ENCODE measurements around the gene ACKR3. TPM values are rescaled to one million over a fixed set of nuclear protein-coding genes. Genes with fewer than 3 reads are reported as not detected.

ACKR3 gene
- total RNA-seq: 18.8 and 23.3 TPM in 2 replicates
- long read RNA-seq, transcript ACKR3-201 (2 exons, 2,203 nt): major isoform, 5 of 16 reads
- long read RNA-seq, partial matches to known transcripts: 0 of 16 reads
- long read RNA-seq, other reads (novel, unspliced or antisense): 11 of 16 reads

DNA sequence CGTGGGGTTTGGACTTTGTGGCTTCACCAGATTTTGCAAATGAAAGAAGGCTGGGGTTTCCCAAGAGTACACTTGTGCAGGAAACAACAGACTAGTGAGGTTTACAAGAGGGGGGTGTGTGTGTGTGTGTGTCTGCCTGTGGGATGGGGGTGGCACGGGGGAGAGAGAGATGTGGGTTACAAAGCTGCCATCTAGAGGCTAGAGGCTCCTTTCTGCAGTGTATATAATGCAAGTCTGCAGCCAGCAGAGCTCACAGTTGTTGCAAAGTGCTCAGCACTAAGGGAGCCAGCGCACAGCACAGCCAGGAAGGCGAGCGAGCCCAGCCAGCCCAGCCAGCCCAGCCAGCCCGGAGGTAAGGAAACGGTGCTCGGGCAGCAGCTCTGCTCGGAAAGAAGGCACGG lies at the start of gene ACKR3:
TSS of gene ACKR3 (plus strand) at position 253 of the 401 bp plus-strand sequence. CDS start 10,641 bp downstream, outside the sequence.
- peaks cover 60% of the 10 kb centered on the region for H3K4me1 Mint-ChIP-seq (ENCODE audit: low read depth)
- H3K9me3 Mint-ChIP-seq (ENCODE audit: low read depth): no peaks in the 10 kb centered on the region
- H3K4me3 Mint-ChIP-seq (ENCODE audit: low read depth): peak within 1 kb of the TSS; percentile 88
- H3K27me3 Mint-ChIP-seq: peaks cover 43% of the 10 kb centered on the region
- TF ChIP-seq, protein P1, sequence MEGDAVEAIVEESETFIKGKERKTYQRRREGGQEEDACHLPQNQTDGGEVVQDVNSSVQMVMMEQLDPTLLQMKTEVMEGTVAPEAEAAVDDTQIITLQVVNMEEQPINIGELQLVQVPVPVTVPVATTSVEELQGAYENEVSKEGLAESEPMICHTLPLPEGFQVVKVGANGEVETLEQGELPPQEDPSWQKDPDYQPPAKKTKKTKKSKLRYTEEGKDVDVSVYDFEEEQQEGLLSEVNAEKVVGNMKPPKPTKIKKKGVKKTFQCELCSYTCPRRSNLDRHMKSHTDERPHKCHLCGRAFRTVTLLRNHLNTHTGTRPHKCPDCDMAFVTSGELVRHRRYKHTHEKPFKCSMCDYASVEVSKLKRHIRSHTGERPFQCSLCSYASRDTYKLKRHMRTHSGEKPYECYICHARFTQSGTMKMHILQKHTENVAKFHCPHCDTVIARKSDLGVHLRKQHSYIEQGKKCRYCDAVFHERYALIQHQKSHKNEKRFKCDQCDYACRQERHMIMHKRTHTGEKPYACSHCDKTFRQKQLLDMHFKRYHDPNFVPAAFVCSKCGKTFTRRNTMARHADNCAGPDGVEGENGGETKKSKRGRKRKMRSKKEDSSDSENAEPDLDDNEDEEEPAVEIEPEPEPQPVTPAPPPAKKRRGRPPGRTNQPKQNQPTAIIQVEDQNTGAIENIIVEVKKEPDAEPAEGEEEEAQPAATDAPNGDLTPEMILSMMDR (IDR thresholded peaks at IDR 0.05; ENCODE audit: unreplicated experiment): peak; percentile 44
- no peaks in the 10 kb centered on the region for H3K36me3 Mint-ChIP-seq (ENCODE audit: insufficient read depth)
- DNase-seq (ENCODE audit: low spot score, unreplicated experiment): peak; percentile 52
- peak within 1 kb of the TSS; percentile 89 for H3K27ac Mint-ChIP-seq

DNA sequence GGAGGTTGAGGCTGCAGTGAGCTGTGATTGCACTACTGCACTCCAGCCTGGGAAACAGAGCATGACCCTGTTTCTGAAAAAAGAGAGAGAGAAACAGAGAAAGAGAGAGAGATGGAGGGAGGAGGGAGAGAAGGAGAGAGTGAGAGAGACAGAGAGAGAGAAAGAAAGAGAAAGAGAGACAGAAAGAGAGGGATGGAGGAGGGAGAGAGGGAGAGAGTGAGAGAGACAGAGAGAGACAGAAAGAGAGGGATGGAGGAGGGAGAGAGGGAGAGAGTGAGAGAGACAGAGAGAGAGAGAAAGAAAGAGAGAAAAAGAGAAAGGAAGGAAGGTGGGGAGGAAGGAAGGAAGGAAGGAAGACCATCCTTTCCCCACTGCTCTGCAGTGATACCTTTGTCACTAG lies 48.1 kb upstream of the ACKR3 start:
- no peak overlapping the region for H3K4me3 Mint-ChIP-seq (ENCODE audit: low read depth)

DNA sequence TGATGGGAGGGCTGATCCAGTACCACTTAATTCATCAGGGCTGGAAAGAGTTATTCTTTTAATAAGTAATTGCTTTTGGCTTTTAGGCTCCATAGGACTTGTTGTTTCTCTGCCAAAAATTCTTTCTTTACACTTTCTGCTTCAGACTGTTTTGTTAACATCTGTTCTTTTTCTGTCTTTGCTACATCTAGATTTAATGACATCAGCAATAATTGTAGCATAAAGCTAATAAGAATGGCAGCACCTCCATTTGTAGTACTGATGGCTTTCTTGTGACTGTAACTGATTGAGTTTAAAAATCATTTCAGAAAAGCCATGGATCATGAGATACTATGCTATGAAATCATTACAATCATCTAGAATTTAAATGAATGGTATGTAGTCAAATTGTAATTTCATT lies 46.4 kb upstream of the ACKR3 start:
- TF ChIP-seq, protein P1 (IDR thresholded peaks at IDR 0.05; ENCODE audit: unreplicated experiment): no peak
- peaks cover 18% of the 10 kb centered on the region for H3K4me1 Mint-ChIP-seq (ENCODE audit: low read depth)
- no peak overlapping the region for H3K27ac Mint-ChIP-seq
- no peaks in the 10 kb centered on the region for H3K9me3 Mint-ChIP-seq (ENCODE audit: low read depth)
- H3K27me3 Mint-ChIP-seq: peaks cover 34% of the 10 kb centered on the region
- no peaks in the 10 kb centered on the region for H3K36me3 Mint-ChIP-seq (ENCODE audit: insufficient read depth)
- no peak for DNase-seq (ENCODE audit: low spot score, unreplicated experiment)
- no peak overlapping the region for H3K4me3 Mint-ChIP-seq (ENCODE audit: low read depth)

More for the DNA sequence above, 48.1 kb upstream of the ACKR3 start:
- Mint-ChIP-seq H3K27ac (no peak overlapping the region), H3K4me1 (ENCODE audit: low read depth) (peaks cover 3% of the 10 kb centered on the region), H3K9me3 (ENCODE audit: low read depth) (no peaks in the 10 kb centered on the region), H3K36me3 (ENCODE audit: insufficient read depth) (no peaks in the 10 kb centered on the region), H3K27me3 (peaks cover 43% of the 10 kb centered on the region)
- no peak for DNase-seq (ENCODE audit: low spot score, unreplicated experiment)
- TF ChIP-seq, protein P1 (IDR thresholded peaks at IDR 0.05; ENCODE audit: unreplicated experiment): no peak

DNA sequence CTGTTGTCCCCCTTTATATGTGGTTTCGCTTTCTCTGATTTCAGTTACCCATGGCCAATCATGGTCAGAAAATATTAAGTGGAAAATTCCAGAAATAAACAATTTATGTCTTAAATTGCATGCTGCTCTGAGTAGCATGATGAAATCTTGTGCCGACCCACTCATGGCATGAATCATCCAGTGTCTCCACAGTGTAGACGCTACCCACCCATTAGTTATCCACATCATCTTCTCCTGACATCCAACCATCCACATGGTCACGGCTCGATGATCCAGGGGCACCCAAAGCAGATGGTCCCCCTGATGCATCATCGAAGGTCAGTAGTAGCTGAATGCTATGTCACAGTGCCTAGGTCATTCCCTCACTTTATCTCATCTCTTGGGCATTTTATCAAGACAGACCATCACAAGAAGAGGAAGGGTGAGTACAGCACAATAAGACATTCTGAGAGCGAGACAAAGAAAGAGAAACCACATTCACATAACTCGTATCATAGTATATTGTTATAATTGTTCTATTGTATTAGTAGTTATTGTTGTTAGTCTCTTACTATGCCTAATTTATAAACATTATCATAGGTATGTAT lies 44.1 kb upstream of the ACKR3 start:
- peaks cover 18% of the 10 kb centered on the region for H3K4me1 Mint-ChIP-seq (ENCODE audit: low read depth)
- TF ChIP-seq, protein P1 (IDR thresholded peaks at IDR 0.05; ENCODE audit: unreplicated experiment): no peak
- H3K27me3 Mint-ChIP-seq: peaks cover 28% of the 10 kb centered on the region
- H3K27ac Mint-ChIP-seq: no peak overlapping the region
- no peaks in the 10 kb centered on the region for H3K9me3 Mint-ChIP-seq (ENCODE audit: low read depth)
- no peak overlapping the region for H3K4me3 Mint-ChIP-seq (ENCODE audit: low read depth)
- H3K36me3 Mint-ChIP-seq (ENCODE audit: insufficient read depth): no peaks in the 10 kb centered on the region
- DNase-seq (ENCODE audit: low spot score, unreplicated experiment): no peak

DNA sequence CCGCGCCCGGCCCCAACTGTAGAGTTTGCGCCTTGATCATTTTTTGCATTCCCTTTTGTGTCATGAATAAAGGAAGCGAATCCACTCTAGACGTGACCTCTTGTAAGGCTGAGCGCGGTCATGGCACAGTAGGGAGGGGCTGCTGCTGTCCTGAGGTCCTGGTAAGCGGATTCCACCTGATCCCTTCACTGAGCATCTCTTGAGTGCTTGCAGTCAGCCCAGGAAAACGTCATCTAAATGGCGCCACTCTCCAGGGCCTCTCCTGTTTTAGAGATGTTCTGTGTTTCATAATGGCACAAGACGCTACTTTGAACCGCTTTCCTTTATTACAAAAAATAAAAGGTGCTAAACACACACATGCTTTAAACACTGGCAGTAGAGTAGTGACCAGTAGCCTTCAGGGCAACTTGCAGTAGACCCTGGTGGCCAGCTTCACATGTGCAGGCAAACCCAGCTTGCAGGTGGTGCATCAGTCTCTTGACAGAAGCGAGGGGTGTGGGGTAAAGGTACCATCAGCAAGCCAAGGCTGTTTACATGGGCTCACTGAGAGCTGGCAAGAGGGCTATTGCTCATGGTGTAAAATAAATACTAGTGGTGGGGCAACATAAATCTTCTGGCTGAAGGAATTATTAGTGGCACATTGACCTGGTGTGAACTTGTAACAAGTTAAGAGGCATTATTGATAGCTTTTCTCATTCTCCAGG lies 43.0 kb upstream of the ACKR3 start:
- Mint-ChIP-seq H3K27me3 (peaks cover 32% of the 10 kb centered on the region), H3K27ac (peak overlapping the region; percentile 31), H3K36me3 (ENCODE audit: insufficient read depth) (no peaks in the 10 kb centered on the region), H3K4me1 (ENCODE audit: low read depth) (peaks cover 18% of the 10 kb centered on the region), H3K9me3 (ENCODE audit: low read depth) (no peaks in the 10 kb centered on the region), H3K4me3 (ENCODE audit: low read depth) (no peak overlapping the region)
- no peak for DNase-seq (ENCODE audit: low spot score, unreplicated experiment)
- TF ChIP-seq, protein P1 (IDR thresholded peaks at IDR 0.05; ENCODE audit: unreplicated experiment): peak; percentile 35

All from progenitor cell of endocrine pancreas (in vitro differentiated cells).